Gastroesophageal sphincter (tissue), 3 donors: Measurements from ENCODE around the gene GNG12.

Experiments
- CTCF ChIP-seq, 4 experiments: fragments of 200-600 bp in 2 of 4; fragments of 450-650 bp in 2 of 4; sonication (generic) in 1 of 4; IDR thresholded peaks; one replicate each; pipeline ENCODE4 v1.5.1; 2017 to 2019; ENCODE audit warnings: antibody characterized with exemption in 4 of 4, mild to moderate bottlenecking in 2 of 4, moderate library complexity in 2 of 4
- POLR2A ChIP-seq, 2 donors: fragments of 450-650 bp; IDR thresholded peaks; one replicate each; pipeline ENCODE4 v1.6.1; 2017; ENCODE audit warnings: antibody characterized with exemption in 2 of 2, mild to moderate bottlenecking in 2 of 2, moderate library complexity in 1 of 2
- POLR2AphosphoS5 ChIP-seq: sonication (generic); formaldehyde crosslinking; IDR thresholded peaks from one replicate; pipeline ENCODE4 v1.6.1; 2017; ENCODE audit warnings: antibody characterized with exemption

DNA sequence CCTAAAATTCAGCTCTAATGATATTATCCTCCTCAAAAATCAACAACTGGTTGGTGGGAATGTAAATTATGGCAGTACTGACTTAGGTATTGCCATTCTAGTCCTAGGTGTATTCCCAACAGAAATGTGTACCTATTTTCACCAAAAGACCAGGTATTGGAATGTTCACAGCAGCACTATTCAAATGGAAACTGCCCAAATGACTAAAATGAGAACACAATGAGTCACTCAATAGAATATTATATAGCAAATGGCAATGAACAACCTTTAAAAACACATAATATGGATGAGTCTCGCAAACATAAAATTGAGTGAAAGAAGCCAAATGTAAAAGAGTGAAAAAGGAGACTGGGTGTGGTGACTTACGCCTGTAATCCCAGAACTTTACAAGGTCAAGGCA, 103.4 kb downstream of the GNG12 start:
- TF ChIP-seq CTCF (IDR thresholded peaks at IDR 0.05) (no peak), POLR2AphosphoS5 (no peak), POLR2A (IDR thresholded peaks at IDR 0.05) (no peak)
